K562 (cell line): ENCODE measurements around the gene TEX54. TPM values are rescaled to one million over a fixed set of nuclear protein-coding genes. Genes with fewer than 3 reads are reported as not detected.

Source experiments
- HMGXB4 ChIP-seq: sonication (generic); formaldehyde crosslinking; IDR thresholded peaks from 2 replicates; pipeline ENCODE4 v1.8.1; 2023; ENCODE audit warnings: mild to moderate bottlenecking, missing genetic modification reagents
- HNRNPK ChIP-seq: fragments of 200-400 bp; formaldehyde crosslinking; IDR thresholded peaks from one replicate; pipeline ENCODE4 v1.6.1; 2018; ENCODE audit warnings: mild to moderate bottlenecking, low read depth, low read length; ENCODE audit not compliant: poor library complexity, severe bottlenecking
- HNRNPLL ChIP-seq: fragments of 200-400 bp; formaldehyde crosslinking; IDR thresholded peaks from 2 replicates; pipeline ENCODE4 v1.6.1; 2017; ENCODE audit warnings: low read length, low read depth, mild to moderate bottlenecking; ENCODE audit not compliant: poor library complexity, severe bottlenecking
- MED1 ChIP-seq: sonication (generic); formaldehyde crosslinking; IDR thresholded peaks from 2 replicates; pipeline ENCODE4 v1.8.1; 2023; ENCODE audit warnings: missing genetic modification reagents, borderline replicate concordance
- NCOA6 ChIP-seq: fragments of 450-650 bp; IDR thresholded peaks from 2 replicates; pipeline ENCODE4 v1.6.1; 2017; ENCODE audit warnings: mild to moderate bottlenecking
- NR3C1 ChIP-seq: sonication (generic); formaldehyde crosslinking; IDR thresholded peaks from 2 replicates; pipeline ENCODE4 v1.8.1; 2022; ENCODE audit warnings: missing genetic modification reagents
- PBX2 ChIP-seq, 2 experiments: IDR thresholded peaks in 1 of 2; conservative IDR thresholded peaks in 1 of 2; 2 replicates each; pipeline ENCODE4 v1.6.1; 2016; ENCODE audit warnings: low read depth in 2 of 2, mild to moderate bottlenecking in 1 of 2, missing compliant biosample characterization in 1 of 2, missing genetic modification characterization in 1 of 2, moderate library complexity in 1 of 2
- PHTF2 ChIP-seq: fragments of 250-450 bp; sonication (Bioruptor Pico); IDR thresholded peaks from 2 replicates; pipeline ENCODE4 v1.5.0; 2021; ENCODE audit warnings: mild to moderate bottlenecking
- PREB ChIP-seq: sonication (generic); formaldehyde crosslinking; IDR thresholded peaks from 2 replicates; pipeline ENCODE4 v1.8.1; 2023; ENCODE audit warnings: mild to moderate bottlenecking, missing genetic modification reagents
- TSC22D4 ChIP-seq: fragments of 450-650 bp; IDR thresholded peaks from 2 replicates; pipeline ENCODE4 v1.6.1; 2016; ENCODE audit warnings: missing genetic modification characterization, missing biosample characterization, control low read depth
- ZFP36 ChIP-seq: fragments of 150-350 bp; IDR thresholded peaks from 2 replicates; pipeline ENCODE4 v1.6.1; 2018; ENCODE audit warnings: low read length, low read depth; ENCODE audit not compliant: partially characterized antibody
- ZFX ChIP-seq: sonication (generic); formaldehyde crosslinking; IDR thresholded peaks from 2 replicates; pipeline ENCODE4 v1.8.0; 2022; ENCODE audit warnings: mild to moderate bottlenecking, missing genetic modification reagents, moderate library complexity
- ZMIZ1 ChIP-seq, 2 experiments: fragments of 150-350 bp in 1 of 2; IDR thresholded peaks; 2 replicates each; pipeline ENCODE4 v1.6.1; 2012 to 2016; ENCODE audit warnings: low read depth in 2 of 2, low read length in 2 of 2, mild to moderate bottlenecking in 1 of 2, moderate library complexity in 1 of 2
- ZNF212 ChIP-seq: fragments of 450-650 bp; formaldehyde crosslinking; IDR thresholded peaks from 2 replicates; pipeline ENCODE4 v1.4.0; 2020; ENCODE audit warnings: mild to moderate bottlenecking
- ZNF23 ChIP-seq: fragments of 250-450 bp; sonication (Bioruptor Pico); IDR thresholded peaks from 2 replicates; pipeline ENCODE4 v1.4.0; 2020; ENCODE audit warnings: mild to moderate bottlenecking
- ZNF232 ChIP-seq: sonication (generic); formaldehyde crosslinking; IDR thresholded peaks from 2 replicates; pipeline ENCODE4 v1.8.0; 2022; ENCODE audit warnings: mild to moderate bottlenecking, missing genetic modification reagents
- ZNF24 ChIP-seq: fragments of 450-650 bp; IDR thresholded peaks from 2 replicates; pipeline ENCODE4 v1.6.1; 2016
- ZNF778 ChIP-seq: fragments of 450-650 bp; formaldehyde crosslinking; IDR thresholded peaks from 2 replicates; pipeline ENCODE4 v1.4.0; 2020; ENCODE audit warnings: mild to moderate bottlenecking, moderate library complexity
- polyA plus RNA-seq, 8 experiments: library from polyadenylated mRNA; depleted of rRNA in 4 of 8; stranded (reverse) in 5 of 8; unstranded in 3 of 8; fragments of >200 nt; fragmentation: Nextera tagmentation in 2 of 8; fragmentation: Illumina TruSeq in 1 of 8; extraction: Ambion mirVana in 2 of 8; extraction: Trizol in 1 of 8; gene quantifications; 2 replicates each; pipeline versions ENCODE4 v1.2.1 to v1.2.3, GENCODE V29; 2011 to 2014; ENCODE audit warnings: inconsistent platforms in 1 of 8, missing spikeins in 1 of 8
- total RNA-seq, 7 experiments: library from RNA; depleted of rRNA in 6 of 7; stranded (reverse); fragments of >200 nt in 6 of 7; fragmentation: Illumina TruSeq in 2 of 7; extraction: Trizol in 2 of 7; gene quantifications; 2 replicates each; pipeline versions ENCODE4 v1.2.1 to v1.2.3, GENCODE V29; 2011 to 2021; ENCODE audit warnings: low replicate concordance in 1 of 7

The TEX54 gene
- total and polyA plus RNA-seq, 9 of the 15 experiments (the other 6 are each of a cell fraction or from before 2014, with no cell fraction given): not detected

- TF ChIP-seq ZMIZ1 (IDR thresholded peaks at IDR 0.05; ENCODE audit: low read depth in 2 of 2, low read length in 2 of 2) (0 out of 4 replicates have a peak, but pooled peaks of 1 of the 2 experiments have one; percentile 15), ZFX (peak; percentile 90), NCOA6 (no peak), MED1 (CRISPR knock-in tag) (0 out of 2 replicates have a peak, but pooled peaks have one; percentile 24), PBX2 (CRISPR knock-in tag; IDR thresholded peaks at IDR 0.05; ENCODE audit: low read depth) (no peak), PBX2 (tag; conservative IDR thresholded peaks at IDR 0.05; ENCODE audit: low read depth) (no peak), ZNF778 (CRISPR knock-in tag) (no peak), PHTF2 (CRISPR knock-in tag) (peak; percentile 49; the same call in 1 of the 2 replicates), ZNF23 (CRISPR knock-in tag) (no peak), ZFP36 (no peak), HNRNPK (no peak), ZNF212 (0 out of 2 replicates have a peak, but pooled peaks have one; percentile 75), ZNF232 (CRISPR knock-in tag) (no peak; the same call in 1 of the 2 replicates), PREB (CRISPR knock-in tag) (no peak), ZNF24 (0 out of 2 replicates have a peak, but pooled peaks have one; percentile 33), TSC22D4 (tag) (no peak), HMGXB4 (CRISPR knock-in tag) (peak; percentile 94), HNRNPLL (peak; percentile 62), NR3C1 (CRISPR knock-in tag) (peak; percentile 80)
These were observed 48.4 kb upstream of the TEX54 start, which contains the start of gene SLC3A2 (continued) for GRCh38 chr11:62880803-62881578.
